Measurements from ENCODE around the gene SCYGR7.

GRCh38 chr2:227772932-227773331 is 44.8 kb downstream of the SCYGR7 start:
- no peak for TF ChIP-seq POLR2A (IDR thresholded peaks at IDR 0.05)
- TF ChIP-seq CTCF (IDR thresholded peaks at IDR 0.05) = no peak
